Aorta (tissue), 5 donors: Measurements from ENCODE around the gene LRRK1. TPM values are rescaled to one million over a fixed set of nuclear protein-coding genes. Genes with fewer than 3 reads are reported as not detected.

Experiments
- ATAC-seq: fragments of 200-7000 bp; cut with Tn5 transposase; one replicate; pipeline ENCODE4 v1.9.1; 2022; ENCODE audit warnings: moderate library complexity; ENCODE audit not compliant: low FRiP score
- DNase-seq, 2 donors: peaks; one replicate each; pipeline ENCODE4 v3.0.0-alpha.2; 2020
- H3K27ac ChIP-seq, 2 donors: one replicate each; pipeline ENCODE4 v1.5.1; 2013; ENCODE audit warnings: low read length in 2 of 2, mild to moderate bottlenecking in 2 of 2, moderate library complexity in 2 of 2, control low read depth in 1 of 2, inconsistent platforms in 1 of 2, low read depth in 1 of 2
- H3K27me3 ChIP-seq, 2 donors: one replicate each; pipeline ENCODE4 v1.6.1; 2013; ENCODE audit warnings: control low read depth in 1 of 2, low read length in 1 of 2, mild to moderate bottlenecking in 1 of 2, moderate library complexity in 1 of 2; ENCODE audit not compliant: insufficient read depth in 2 of 2, control insufficient read depth in 1 of 2
- H3K36me3 ChIP-seq, 2 donors: one replicate each; pipeline ENCODE4 v1.6.1; 2013; ENCODE audit warnings: control low read depth in 1 of 2, low read length in 1 of 2, mild to moderate bottlenecking in 1 of 2; ENCODE audit not compliant: insufficient read depth in 2 of 2, control insufficient read depth in 1 of 2
- H3K4me1 ChIP-seq, 2 donors: one replicate each; pipeline ENCODE4 v1.6.1; 2013; ENCODE audit warnings: low read length in 2 of 2, control low read depth in 1 of 2, mild to moderate bottlenecking in 1 of 2, moderate library complexity in 1 of 2; ENCODE audit not compliant: insufficient read depth in 2 of 2, control insufficient read depth in 1 of 2
- H3K4me3 ChIP-seq, 2 donors: one replicate each; pipeline ENCODE4 v1.5.1; 2013; ENCODE audit warnings: low read length in 2 of 2, control low read depth in 1 of 2, mild to moderate bottlenecking in 1 of 2
- H3K9me3 ChIP-seq: one replicate; pipeline ENCODE4 v1.6.1; 2013; ENCODE audit warnings: mild to moderate bottlenecking, low read length; ENCODE audit not compliant: control insufficient read depth
- WGBS, 2 donors: extraction: QIAGEN DNeasy Blood & Tissue Kit; methylation state at CpG; one replicate each; pipeline ENCODE4 v1.1.7; 2013; 5-methylcytosine and 5-hydroxymethylcytosine counted together
- intact Hi-C, 2 donors: fragments of 100-400 bp; cut with DNase I; formaldehyde crosslinking; loops; one replicate each; pipeline versions ENCODE4 v1.14.2 to v1.15.0; 2022
- polyA plus RNA-seq, 2 donors: library from polyadenylated mRNA; stranded (reverse); fragments of 200-250 nt; gene quantifications; one replicate each; pipeline ENCODE4 v1.2.3, GENCODE V29; 2013
- total RNA-seq, 2 donors: library from RNA; stranded (reverse); fragmentation: NEBNext Ultra II Directional; extraction: Animal tissue kit (Norgen Biotek cat#: 25700); gene quantifications; one replicate each; pipeline ENCODE4 v1.2.1, GENCODE V29; 2021
- donor health status: healthy with polysubstance abuse.
- donor health status: Bipolar disorder and iron deficiency.
- donor health status: DM: no; HTN: no; CAD: no.
- donor health status: DM: no; HTN: no; CAD: no.
- donor health status: DM: yes; HTN: yes; CAD: no.

The LRRK1 gene
- total and polyA plus RNA-seq, 4 donors = 4.0 to 34.0 (median 13.3) TPM

GRCh38 chr15:101027273-101027901 is 108.2 kb downstream of the LRRK1 start:
- no peaks in the 10 kb centered on the region for H3K4me1 ChIP-seq
- no peaks in the 10 kb centered on the region for H3K27me3 ChIP-seq
- WGBS, 2 donors = 91 to 92% methylated on average over 25 of the region's 25 CpGs
- DNase-seq (peak; percentile 27 to 60), ATAC-seq (no peak)
- peaks cover 0 to 2% of the 10 kb centered on the region in 2 donors for H3K36me3 ChIP-seq
- no peak overlapping the region for H3K27ac ChIP-seq
- H3K4me3 ChIP-seq = no peak overlapping the region
- intact Hi-C loops = no loop called here
- H3K9me3 ChIP-seq = no peaks in the 10 kb centered on the region

GRCh38 chr15:101027920-101028319 is 108.8 kb downstream of the LRRK1 start:
- intact Hi-C loops = no loop called here
- 74 to 76% methylated on average over 13 of the region's 13 CpGs for WGBS, 2 donors
- peaks cover 0 to 2% of the 10 kb centered on the region in 2 donors for H3K36me3 ChIP-seq

GRCh38 chr15:101028321-101028720 is 109.2 kb downstream of the LRRK1 start:
- Histone ChIP-seq H3K36me3 (peaks cover 0 to 2% of the 10 kb centered on the region in 2 donors), H3K27ac (no peak overlapping the region), H3K9me3 (no peaks in the 10 kb centered on the region), H3K4me1 (no peaks in the 10 kb centered on the region), H3K4me3 (no peak overlapping the region), H3K27me3 (no peaks in the 10 kb centered on the region)
- WGBS, 2 donors = 62% methylated on average over 9 of the region's 9 CpGs
- peak in 1 of 2 donors; percentile 2 for DNase-seq
- intact Hi-C loops = no loop called here
- ATAC-seq = no peak

More at GRCh38 chr15:101027920-101028319, 108.8 kb downstream of the LRRK1 start:
- Histone ChIP-seq H3K4me1 (no peaks in the 10 kb centered on the region), H3K4me3 (no peak overlapping the region), H3K27me3 (no peaks in the 10 kb centered on the region), H3K9me3 (no peaks in the 10 kb centered on the region), H3K27ac (no peak overlapping the region)
- ATAC-seq = no peak
- peak; percentile 23 to 36 for DNase-seq

GRCh38 chr15:101028772-101029438 is 109.7 kb downstream of the LRRK1 start:
- Histone ChIP-seq H3K9me3 (no peaks in the 10 kb centered on the region), H3K27me3 (no peaks in the 10 kb centered on the region), H3K4me1 (no peaks in the 10 kb centered on the region), H3K27ac (no peak overlapping the region), H3K4me3 (no peak overlapping the region), H3K36me3 (peaks cover 0 to 2% of the 10 kb centered on the region in 2 donors)
- DNase-seq (peak; percentile 34 to 47), ATAC-seq (no peak)
- intact Hi-C loops = no loop called here
- WGBS, 2 donors = 89% methylated on average over 19 of the region's 19 CpGs

GRCh38 chr15:101029971-101030661 is 111.0 kb downstream of the LRRK1 start:
- Histone ChIP-seq H3K36me3 (peaks cover 0 to 2% of the 10 kb centered on the region in 2 donors), H3K9me3 (no peaks in the 10 kb centered on the region), H3K27ac (no peak overlapping the region), H3K4me1 (no peaks in the 10 kb centered on the region), H3K4me3 (no peak overlapping the region), H3K27me3 (no peaks in the 10 kb centered on the region)
- ATAC-seq = no peak
- intact Hi-C loops = no loop called here
- DNase-seq = peak; percentile 28 to 53
- WGBS, 2 donors = 92 to 93% methylated on average over 9 of the region's 9 CpGs

- DNase-seq (peak in 1 of 2 donors; percentile 23), ATAC-seq (no peak)
- intact Hi-C loops = no loop called here
Measured at GRCh38 chr15:101031213-101031612, 112.1 kb downstream of the LRRK1 start.

GRCh38 chr15:101033801-101034200 is 114.6 kb downstream of the LRRK1 start:
- ATAC-seq (no peak), DNase-seq (no peak)
- H3K36me3 ChIP-seq = peaks cover 0 to 2% of the 10 kb centered on the region in 2 donors
- intact Hi-C loops = no loop called here
- WGBS, 2 donors = 88 to 90% methylated on average over 3 of the region's 3 CpGs
- H3K9me3 ChIP-seq = no peaks in the 10 kb centered on the region
- no peaks in the 10 kb centered on the region for H3K27me3 ChIP-seq
- H3K4me1 ChIP-seq = no peaks in the 10 kb centered on the region
- H3K27ac ChIP-seq = no peak overlapping the region
- H3K4me3 ChIP-seq = no peak overlapping the region

More at GRCh38 chr15:101031213-101031612, 112.1 kb downstream of the LRRK1 start:
- H3K27me3 ChIP-seq = no peaks in the 10 kb centered on the region
- H3K27ac ChIP-seq = no peak overlapping the region
- no peaks in the 10 kb centered on the region for H3K4me1 ChIP-seq
- 93 to 94% methylated on average over 8 of the region's 8 CpGs for WGBS, 2 donors
- H3K36me3 ChIP-seq = peaks cover 0 to 2% of the 10 kb centered on the region in 2 donors
- no peak overlapping the region for H3K4me3 ChIP-seq
- H3K9me3 ChIP-seq = no peaks in the 10 kb centered on the region

- Histone ChIP-seq H3K27ac (no peak overlapping the region), H3K4me3 (no peak overlapping the region), H3K36me3 (no peaks in the 10 kb centered on the region), H3K27me3 (no peaks in the 10 kb centered on the region), H3K9me3 (no peaks in the 10 kb centered on the region), H3K4me1 (no peaks in the 10 kb centered on the region)
- ATAC-seq (no peak), DNase-seq (no peak)
- intact Hi-C loops = no loop called here
Measured at GRCh38 chr15:101035611-101036010, 116.5 kb downstream of the LRRK1 start.
